RWPE2 (cell line): ENCODE results near the gene ELL.

Experiments
- ATAC-seq: fragments of 200-7000 bp; cut with Tn5 transposase; 3 replicates; pipeline ENCODE4 v1.9.1; 2021; ENCODE audit warnings: low read depth
- DNase-seq: peaks from one replicate; pipeline ENCODE4 v3.0.0-alpha.2; 2020; ENCODE audit warnings: low spot score
- H3K27ac ChIP-seq: fragments of 450-650 bp; 2 replicates; pipeline ENCODE4 v1.5.1; 2017; ENCODE audit warnings: mild to moderate bottlenecking; ENCODE audit not compliant: poor library complexity, severe bottlenecking
- H3K27me3 ChIP-seq: fragments of 250-450 bp; sonication (Bioruptor Pico); 2 replicates; pipeline ENCODE4 v1.5.1; 2021; ENCODE audit warnings: mild to moderate bottlenecking, moderate library complexity; ENCODE audit not compliant: insufficient read depth, poor library complexity, severe bottlenecking
- H3K36me3 ChIP-seq: fragments of 250-450 bp; sonication (Bioruptor Pico); 2 replicates; pipeline ENCODE4 v1.5.1; 2020; ENCODE audit warnings: low read depth, mild to moderate bottlenecking, moderate library complexity
- H3K4me1 ChIP-seq: fragments of 250-450 bp; sonication (Bioruptor Pico); 2 replicates; pipeline ENCODE4 v1.5.1; 2021; ENCODE audit warnings: mild to moderate bottlenecking, moderate library complexity; ENCODE audit not compliant: insufficient read depth, poor library complexity, severe bottlenecking
- H3K4me3 ChIP-seq: fragments of 250-450 bp; sonication (Bioruptor Pico); 2 replicates; pipeline ENCODE4 v1.5.1; 2021; ENCODE audit warnings: mild to moderate bottlenecking, moderate library complexity; ENCODE audit not compliant: severe bottlenecking
- H3K9me3 ChIP-seq: fragments of 250-450 bp; sonication (Bioruptor Pico); 2 replicates; pipeline ENCODE4 v1.5.1; 2021; ENCODE audit warnings: mild to moderate bottlenecking, moderate library complexity; ENCODE audit not compliant: severe bottlenecking
- CTCF ChIP-seq: fragments of 450-650 bp; IDR thresholded peaks from one replicate; pipeline ENCODE4 v1.5.1; 2017; ENCODE audit warnings: mild to moderate bottlenecking, moderate library complexity; ENCODE audit not compliant: poor library complexity, severe bottlenecking

Gene ELL

DNA sequence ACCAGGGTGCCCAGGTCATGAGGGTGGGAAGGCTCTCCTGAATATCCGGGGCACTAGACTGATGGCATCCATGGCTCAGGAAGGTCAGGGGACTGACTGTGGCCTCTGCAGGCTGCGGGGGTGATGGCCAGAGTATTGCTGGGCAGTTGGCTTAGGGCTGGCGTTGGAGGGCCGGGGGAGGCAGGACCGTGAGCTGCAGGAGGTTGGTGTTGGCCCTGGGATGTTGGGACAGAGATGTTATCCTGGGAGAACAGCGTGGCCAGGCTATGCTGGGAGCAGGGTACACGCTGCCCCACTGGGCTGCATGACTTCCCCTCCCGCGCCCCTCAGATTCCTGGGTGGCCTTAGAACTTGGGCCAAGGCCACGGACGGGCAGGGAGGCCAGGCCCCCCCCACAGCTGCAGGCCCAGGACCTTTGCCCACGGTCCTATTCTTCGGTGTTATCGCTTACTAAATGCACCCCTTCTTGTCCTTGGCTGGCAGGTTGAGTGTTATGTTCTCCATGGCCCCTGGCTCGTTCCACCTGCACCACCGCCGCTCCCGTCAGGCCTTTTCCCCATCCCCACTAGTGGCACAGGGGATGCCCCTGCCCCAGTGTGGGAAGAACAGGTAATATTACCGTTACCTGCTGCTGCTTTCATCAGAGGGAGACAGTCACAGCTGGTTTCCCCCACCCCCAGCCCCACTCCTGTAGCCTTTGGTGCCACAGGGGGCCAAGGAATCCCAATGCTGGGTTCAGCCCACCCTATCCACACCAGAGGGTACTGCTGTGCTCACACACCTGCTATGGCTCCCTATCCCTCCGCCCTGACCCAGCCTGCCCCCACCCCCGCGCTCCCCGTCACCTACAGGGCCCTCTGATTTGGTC is 80.7 kb downstream of the ELL start:
- Histone ChIP-seq H3K9me3 (no peaks in the 10 kb centered on the region), H3K4me3 (no peak overlapping the region), H3K4me1 (peaks cover 15% of the 10 kb centered on the region), H3K27ac (no peak overlapping the region), H3K36me3 (peaks cover 31% of the 10 kb centered on the region), H3K27me3 (no peaks in the 10 kb centered on the region)
- no peak for TF ChIP-seq CTCF
- DNase-seq, result no peak
- ATAC-seq, result no peak

DNA sequence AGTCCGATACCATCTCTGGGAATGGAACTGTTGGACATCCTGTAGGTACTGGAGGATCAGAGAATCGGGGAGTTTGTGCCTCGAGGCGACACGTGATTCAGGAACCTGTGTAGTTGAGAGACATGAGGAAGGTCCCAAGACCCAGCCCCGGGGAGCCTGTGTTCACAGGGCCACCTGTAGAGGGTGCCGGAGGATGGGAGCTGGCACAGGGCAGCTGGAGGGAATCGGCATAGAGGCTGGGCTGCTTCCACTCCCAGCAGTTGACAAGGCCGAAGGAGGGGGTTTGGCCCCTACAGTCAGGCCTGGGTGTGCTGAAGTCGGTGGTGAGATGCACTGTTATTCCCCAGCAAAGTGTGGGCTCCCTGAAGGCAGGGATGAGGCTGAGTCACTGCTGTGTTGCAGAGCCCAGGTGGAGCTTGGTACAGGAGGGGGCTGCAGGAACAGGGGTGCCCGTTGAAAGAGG is 81.4 kb downstream of the ELL start:
- H3K4me1 ChIP-seq, result peaks cover 15% of the 10 kb centered on the region
- no peaks in the 10 kb centered on the region for H3K9me3 ChIP-seq
- H3K36me3 ChIP-seq, result peaks cover 24% of the 10 kb centered on the region
- H3K27ac ChIP-seq, result peak overlapping the region; percentile 40
- TF ChIP-seq CTCF, result peak; percentile 18
- peak; percentile 12 for ATAC-seq
- no peak overlapping the region for H3K4me3 ChIP-seq
- DNase-seq, result no peak
- H3K27me3 ChIP-seq, result no peaks in the 10 kb centered on the region

DNA sequence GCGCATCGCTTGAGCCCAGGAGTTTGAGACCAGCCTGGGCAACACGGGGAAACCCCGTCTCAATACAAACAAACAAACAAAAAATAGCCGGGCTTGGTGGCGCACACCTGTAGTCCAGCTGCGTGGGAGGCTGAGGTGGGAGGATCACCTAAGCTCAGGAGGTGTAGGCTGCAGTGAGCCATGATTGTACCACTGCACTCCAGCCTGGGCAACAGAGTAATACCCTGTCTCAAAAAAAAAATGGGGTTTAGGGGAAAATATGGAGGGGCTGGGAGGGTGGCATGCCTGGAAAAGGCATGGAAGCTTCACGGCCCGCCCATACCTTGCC is 82.0 kb downstream of the ELL start:
- Histone ChIP-seq H3K4me3 (no peak overlapping the region), H3K27ac (peak overlapping the region; percentile 40), H3K4me1 (peaks cover 15% of the 10 kb centered on the region), H3K9me3 (no peaks in the 10 kb centered on the region), H3K27me3 (no peaks in the 10 kb centered on the region), H3K36me3 (peaks cover 21% of the 10 kb centered on the region)
- no peak for ATAC-seq
- DNase-seq, result no peak
- TF ChIP-seq CTCF, result no peak

GRCh38 chr19:18439025-18439909 is 82.6 kb downstream of the ELL start:
- Histone ChIP-seq H3K9me3 (no peaks in the 10 kb centered on the region), H3K4me1 (peaks cover 15% of the 10 kb centered on the region), H3K27me3 (no peaks in the 10 kb centered on the region), H3K4me3 (no peak overlapping the region), H3K27ac (peak overlapping the region; percentile 40), H3K36me3 (peaks cover 15% of the 10 kb centered on the region)
- ATAC-seq (peak; percentile 2; the same call in 1 of the 3 replicates), DNase-seq (no peak)
- no peak for TF ChIP-seq CTCF
